ENCODE results near the gene CHAC1.

- TF ChIP-seq CTCF (IDR thresholded peaks at IDR 0.05; ENCODE audit: low read length): no peak
- no peak for TF ChIP-seq EZH2 (IDR thresholded peaks at IDR 0.05; ENCODE audit: borderline replicate concordance, low read length)
These were observed 43.3 kb upstream of the CHAC1 start for GRCh38 chr15:40909662-40910630.
